GM23338 (cell line): Measurements from ENCODE around the gene PRDM7. TPM values are rescaled to one million over a fixed set of nuclear protein-coding genes. Genes with fewer than 3 reads are reported as not detected.

Source experiments
- ATAC-seq: fragments of 200-7000 bp; cut with Tn5 transposase; 3 replicates; pipeline ENCODE4 v1.9.1; 2020
- DNase-seq: peaks from one replicate; pipeline ENCODE4 v3.0.0-alpha.2; 2015; ENCODE audit warnings: low spot score
- H2AFZ ChIP-seq: fragments of 200-600 bp; sonication (generic); 2 replicates; pipeline ENCODE4 v1.8.0; 2016; ENCODE audit warnings: antibody characterized with exemption, mild to moderate bottlenecking, moderate library complexity
- H3F3A ChIP-seq: fragments of 200-600 bp; sonication (generic); replicated peaks from 2 replicates; pipeline ENCODE4 v1.8.0; 2017; ENCODE audit warnings: antibody characterized with exemption, mixed run types, low read depth
- H3K27ac ChIP-seq: fragments of 200-600 bp; sonication (generic); 2 replicates; pipeline ENCODE4 v1.6.1; 2016; ENCODE audit warnings: low read depth
- H3K27me3 ChIP-seq: fragments of 200-600 bp; sonication (generic); 2 replicates; pipeline ENCODE4 v1.8.0; 2016; ENCODE audit warnings: mild to moderate bottlenecking, mixed run types, moderate library complexity; ENCODE audit not compliant: insufficient read depth
- H3K36me3 ChIP-seq: fragments of 200-600 bp; sonication (generic); 2 replicates; pipeline ENCODE4 v1.8.0; 2016; ENCODE audit warnings: mild to moderate bottlenecking; ENCODE audit not compliant: insufficient read depth
- H3K4me1 ChIP-seq: fragments of 200-600 bp; sonication (generic); 2 replicates; pipeline ENCODE4 v1.8.0; 2016; ENCODE audit warnings: mild to moderate bottlenecking, moderate library complexity; ENCODE audit not compliant: insufficient read depth
- H3K4me2 ChIP-seq: fragments of 200-600 bp; sonication (generic); 2 replicates; pipeline ENCODE4 v1.7.1; 2017; ENCODE audit warnings: mixed run types
- H3K4me3 ChIP-seq: fragments of 200-600 bp; sonication (generic); 2 replicates; pipeline ENCODE4 v1.6.1; 2016; ENCODE audit warnings: mixed run types
- H3K79me2 ChIP-seq: fragments of 200-600 bp; sonication (generic); replicated peaks from 2 replicates; pipeline ENCODE4 v1.8.0; 2017; ENCODE audit warnings: mild to moderate bottlenecking; ENCODE audit not compliant: insufficient read depth
- H3K9me2 ChIP-seq: fragments of 200-600 bp; sonication (generic); 2 replicates; pipeline ENCODE4 v1.8.0; 2017; ENCODE audit not compliant: insufficient read depth
- H4K20me1 ChIP-seq: fragments of 200-600 bp; sonication (generic); replicated peaks from 2 replicates; pipeline ENCODE4 v1.8.0; 2017; ENCODE audit warnings: mild to moderate bottlenecking; ENCODE audit not compliant: insufficient read depth
- H3K27ac Mint-ChIP-seq: 2 replicates; pipeline ENCODE4 v1.8.0; 2020; ENCODE audit warnings: inconsistent platforms, mild to moderate bottlenecking, moderate library complexity, mixed read lengths
- H3K27me3 Mint-ChIP-seq: 3 replicates; pipeline ENCODE4 v1.8.0; 2022; ENCODE audit warnings: low read depth, mild to moderate bottlenecking, moderate library complexity, mixed read lengths, inconsistent platforms; ENCODE audit not compliant: insufficient read depth, poor library complexity
- H3K36me3 Mint-ChIP-seq: 3 replicates; pipeline ENCODE4 v1.8.0; 2021; ENCODE audit warnings: low read depth, mild to moderate bottlenecking, inconsistent platforms, moderate library complexity, mixed read lengths
- H3K4me1 Mint-ChIP-seq: 3 replicates; pipeline ENCODE4 v1.8.0; 2020; ENCODE audit warnings: mild to moderate bottlenecking, inconsistent platforms, mixed read lengths
- H3K4me3 Mint-ChIP-seq: 3 replicates; pipeline ENCODE4 v1.8.0; 2021; ENCODE audit warnings: moderate library complexity, mild to moderate bottlenecking, inconsistent platforms, mixed read lengths
- H3K9me3 Mint-ChIP-seq: 3 replicates; pipeline ENCODE4 v1.8.0; 2020; ENCODE audit warnings: moderate library complexity, mild to moderate bottlenecking, inconsistent platforms, mixed read lengths
- EZH2phosphoT487 ChIP-seq: fragments of 200-600 bp; sonication (generic); IDR thresholded peaks from one replicate; pipeline ENCODE4 v1.8.1; 2018; ENCODE audit warnings: antibody characterized with exemption; ENCODE audit not compliant: unreplicated experiment
- NANOG ChIP-seq: IDR thresholded peaks from 2 replicates; pipeline ENCODE4 v1.6.1; 2016; ENCODE audit warnings: antibody characterized with exemption, borderline replicate concordance
- STAT1 ChIP-seq: IDR thresholded peaks from one replicate; pipeline ENCODE4 v1.6.1; 2016; ENCODE audit warnings: antibody characterized with exemption; ENCODE audit not compliant: unreplicated experiment
- ZNF114 ChIP-seq: fragments of 250-450 bp; sonication (Bioruptor Pico); IDR thresholded peaks from 2 replicates; pipeline ENCODE4 v1.5.0; 2020; ENCODE audit warnings: mild to moderate bottlenecking, moderate library complexity
- polyA plus RNA-seq: library from polyadenylated mRNA; unstranded; fragments of >200 nt; fragmentation: Nextera tagmentation; extraction: Ambion mirVana; gene quantifications from 2 replicates; pipeline ENCODE4 v1.2.1, GENCODE V29; 2016
- total RNA-seq: library from RNA; depleted of rRNA; stranded (reverse); fragments of >200 nt; shearing (Covaris generic); gene quantifications from 2 replicates; pipeline ENCODE4 v1.2.3, GENCODE V29; 2014
- TF ChIP-seq, protein P1 (sequence below), 2 experiments: fragments of 200-600 bp in 1 of 2; sonication (generic) in 1 of 2; conservative IDR thresholded peaks; 2 replicates each; pipeline versions ENCODE4 v1.5.1 to v1.6.1; 2016 to 2017; ENCODE audit warnings: antibody characterized with exemption in 2 of 2, low read depth in 2 of 2, mild to moderate bottlenecking in 2 of 2, moderate library complexity in 1 of 2
- TF ChIP-seq, protein P2 (sequence below): IDR thresholded peaks from one replicate; pipeline ENCODE4 v1.6.1; 2018; ENCODE audit warnings: antibody characterized with exemption; ENCODE audit not compliant: unreplicated experiment

Gene PRDM7
- total and polyA plus RNA-seq, 2 experiments from 2014 or later = 0.08 TPM; not detected in 1

DNA sequence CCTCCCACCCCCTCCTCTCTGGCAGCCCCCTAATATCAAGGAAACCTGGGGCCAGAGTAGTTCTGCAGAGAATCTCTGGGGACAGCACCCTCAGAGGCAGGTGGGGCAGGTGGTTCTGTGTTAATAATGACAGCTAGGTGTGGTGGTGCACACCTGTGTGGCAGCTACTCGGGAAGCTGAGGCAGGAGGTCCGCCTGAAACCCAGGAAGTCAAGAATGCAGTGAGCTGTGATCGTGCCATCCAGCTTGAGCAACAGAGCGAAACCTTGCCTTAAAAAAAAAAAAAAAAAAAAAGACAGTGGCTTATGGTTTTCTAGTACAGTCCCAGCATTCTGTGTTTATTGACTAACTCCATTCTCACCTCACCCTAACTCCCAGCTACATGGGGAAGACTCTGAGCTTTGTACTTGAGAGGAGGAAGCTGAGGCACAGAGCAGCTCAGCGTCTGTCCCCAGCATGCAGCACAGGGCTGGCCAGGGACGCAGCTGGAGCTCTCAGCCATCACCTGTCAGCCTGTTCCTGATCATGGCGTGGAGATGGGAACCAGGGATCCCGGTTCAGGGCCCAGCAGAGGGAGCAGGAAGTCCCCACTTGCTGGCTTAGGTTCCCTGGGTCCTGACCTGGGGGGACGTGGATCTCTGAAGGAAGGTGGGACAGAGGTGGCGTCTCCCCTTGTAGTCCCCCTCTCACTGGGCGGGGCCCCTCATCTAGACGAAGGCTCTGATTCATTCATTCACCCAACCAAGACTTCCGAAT, 64.0 kb downstream of the PRDM7 start:
- no peak for DNase-seq
- TF ChIP-seq, protein P1, sequence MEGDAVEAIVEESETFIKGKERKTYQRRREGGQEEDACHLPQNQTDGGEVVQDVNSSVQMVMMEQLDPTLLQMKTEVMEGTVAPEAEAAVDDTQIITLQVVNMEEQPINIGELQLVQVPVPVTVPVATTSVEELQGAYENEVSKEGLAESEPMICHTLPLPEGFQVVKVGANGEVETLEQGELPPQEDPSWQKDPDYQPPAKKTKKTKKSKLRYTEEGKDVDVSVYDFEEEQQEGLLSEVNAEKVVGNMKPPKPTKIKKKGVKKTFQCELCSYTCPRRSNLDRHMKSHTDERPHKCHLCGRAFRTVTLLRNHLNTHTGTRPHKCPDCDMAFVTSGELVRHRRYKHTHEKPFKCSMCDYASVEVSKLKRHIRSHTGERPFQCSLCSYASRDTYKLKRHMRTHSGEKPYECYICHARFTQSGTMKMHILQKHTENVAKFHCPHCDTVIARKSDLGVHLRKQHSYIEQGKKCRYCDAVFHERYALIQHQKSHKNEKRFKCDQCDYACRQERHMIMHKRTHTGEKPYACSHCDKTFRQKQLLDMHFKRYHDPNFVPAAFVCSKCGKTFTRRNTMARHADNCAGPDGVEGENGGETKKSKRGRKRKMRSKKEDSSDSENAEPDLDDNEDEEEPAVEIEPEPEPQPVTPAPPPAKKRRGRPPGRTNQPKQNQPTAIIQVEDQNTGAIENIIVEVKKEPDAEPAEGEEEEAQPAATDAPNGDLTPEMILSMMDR (conservative IDR thresholded peaks at IDR 0.05; ENCODE audit: low read depth in 2 of 2) = no peak
- no peak for TF ChIP-seq NANOG
- TF ChIP-seq, protein P2, sequence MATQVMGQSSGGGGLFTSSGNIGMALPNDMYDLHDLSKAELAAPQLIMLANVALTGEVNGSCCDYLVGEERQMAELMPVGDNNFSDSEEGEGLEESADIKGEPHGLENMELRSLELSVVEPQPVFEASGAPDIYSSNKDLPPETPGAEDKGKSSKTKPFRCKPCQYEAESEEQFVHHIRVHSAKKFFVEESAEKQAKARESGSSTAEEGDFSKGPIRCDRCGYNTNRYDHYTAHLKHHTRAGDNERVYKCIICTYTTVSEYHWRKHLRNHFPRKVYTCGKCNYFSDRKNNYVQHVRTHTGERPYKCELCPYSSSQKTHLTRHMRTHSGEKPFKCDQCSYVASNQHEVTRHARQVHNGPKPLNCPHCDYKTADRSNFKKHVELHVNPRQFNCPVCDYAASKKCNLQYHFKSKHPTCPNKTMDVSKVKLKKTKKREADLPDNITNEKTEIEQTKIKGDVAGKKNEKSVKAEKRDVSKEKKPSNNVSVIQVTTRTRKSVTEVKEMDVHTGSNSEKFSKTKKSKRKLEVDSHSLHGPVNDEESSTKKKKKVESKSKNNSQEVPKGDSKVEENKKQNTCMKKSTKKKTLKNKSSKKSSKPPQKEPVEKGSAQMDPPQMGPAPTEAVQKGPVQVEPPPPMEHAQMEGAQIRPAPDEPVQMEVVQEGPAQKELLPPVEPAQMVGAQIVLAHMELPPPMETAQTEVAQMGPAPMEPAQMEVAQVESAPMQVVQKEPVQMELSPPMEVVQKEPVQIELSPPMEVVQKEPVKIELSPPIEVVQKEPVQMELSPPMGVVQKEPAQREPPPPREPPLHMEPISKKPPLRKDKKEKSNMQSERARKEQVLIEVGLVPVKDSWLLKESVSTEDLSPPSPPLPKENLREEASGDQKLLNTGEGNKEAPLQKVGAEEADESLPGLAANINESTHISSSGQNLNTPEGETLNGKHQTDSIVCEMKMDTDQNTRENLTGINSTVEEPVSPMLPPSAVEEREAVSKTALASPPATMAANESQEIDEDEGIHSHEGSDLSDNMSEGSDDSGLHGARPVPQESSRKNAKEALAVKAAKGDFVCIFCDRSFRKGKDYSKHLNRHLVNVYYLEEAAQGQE = no peak
- no peak for TF ChIP-seq ZNF114 (CRISPR knock-in tag)
- no peak for TF ChIP-seq STAT1
- Histone ChIP-seq H3K4me2 (no peak overlapping the region), H3K4me3 (no peak overlapping the region), H3K79me2 (peaks cover 17% of the 10 kb centered on the region), H2AFZ (no peak overlapping the region), H4K20me1 (peaks cover 11% of the 10 kb centered on the region), H3K36me3 (no peaks in the 10 kb centered on the region), H3K27me3 (no peaks in the 10 kb centered on the region), H3K4me1 (peaks cover 7% of the 10 kb centered on the region; the same call in 1 of the 2 replicates), H3K9me2 (no peaks in the 10 kb centered on the region), H3F3A (peaks cover 8% of the 10 kb centered on the region; the same call in 1 of the 2 replicates), H3K27ac (no peak overlapping the region)
- Mint-ChIP-seq H3K4me3 (no peak overlapping the region), H3K4me1 (peaks cover 2% of the 10 kb centered on the region; the same call in 1 of the 3 replicates), H3K36me3 (peaks cover 19% of the 10 kb centered on the region), H3K27me3 (peaks cover 7% of the 10 kb centered on the region), H3K9me3 (no peaks in the 10 kb centered on the region), H3K27ac (no peak overlapping the region)
- no peak for ATAC-seq

DNA sequence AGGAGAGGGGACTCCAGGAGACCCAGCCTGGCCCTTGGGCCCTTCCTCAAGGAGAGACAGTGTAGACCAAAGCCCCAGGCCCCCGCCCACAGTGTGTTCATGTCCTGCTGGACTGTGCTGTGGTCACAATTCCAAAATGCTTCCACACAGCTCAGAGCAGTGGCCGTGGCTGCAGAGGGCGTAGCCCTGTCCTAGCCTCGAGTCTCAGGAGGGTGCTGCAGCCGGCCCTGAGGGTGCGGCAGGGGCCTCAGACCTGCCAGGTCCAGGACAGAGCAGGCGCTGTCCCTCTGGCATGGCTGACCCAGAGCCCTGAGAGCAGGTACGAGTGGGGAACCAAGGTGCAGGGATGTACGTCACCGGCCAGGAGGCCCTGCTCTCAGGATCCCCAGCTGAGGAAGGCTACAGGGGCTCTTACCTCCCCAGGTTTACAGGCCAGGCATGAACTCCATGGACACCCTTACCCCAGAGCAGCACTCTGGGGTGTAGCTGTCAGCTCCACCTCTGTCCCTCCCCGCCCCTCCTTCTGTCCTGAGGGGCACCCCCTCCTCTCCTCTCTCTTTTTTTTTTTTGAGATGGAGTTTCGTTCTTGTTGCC, 65.1 kb downstream of the PRDM7 start:
- no peak overlapping the region for H3K27ac ChIP-seq
- no peaks in the 10 kb centered on the region for H3K27me3 ChIP-seq
- peaks cover 24% of the 10 kb centered on the region for H3K36me3 Mint-ChIP-seq
- peaks cover 13% of the 10 kb centered on the region for H3K27me3 Mint-ChIP-seq
- ATAC-seq (peak; percentile 21), DNase-seq (no peak)
- H3F3A ChIP-seq = 0 out of 2 replicates have a peak, but pooled peaks cover 7% of the 10 kb centered on the region
- peaks cover 5% of the 10 kb centered on the region for H3K79me2 ChIP-seq
- no peak overlapping the region for H3K4me3 ChIP-seq
- H3K9me2 ChIP-seq = no peaks in the 10 kb centered on the region
- H3K36me3 ChIP-seq = no peaks in the 10 kb centered on the region
- no peaks in the 10 kb centered on the region; the same call in 2 of the 3 replicates for H3K9me3 Mint-ChIP-seq
- no peaks in the 10 kb centered on the region for H3K4me1 ChIP-seq
- peaks cover 3% of the 10 kb centered on the region; the same call in 1 of the 2 replicates for H4K20me1 ChIP-seq
- no peak overlapping the region for H2AFZ ChIP-seq
- H3K4me1 Mint-ChIP-seq = no peaks in the 10 kb centered on the region; the same call in 2 of the 3 replicates
- peak overlapping the region; percentile 14; the same call in 1 of the 2 replicates for H3K4me2 ChIP-seq
- H3K27ac Mint-ChIP-seq = no peak overlapping the region
- H3K4me3 Mint-ChIP-seq = no peak overlapping the region
- TF ChIP-seq STAT1 (no peak), ZNF114 (CRISPR knock-in tag) (no peak), EZH2phosphoT487 (no peak)
- TF ChIP-seq, protein P1 (conservative IDR thresholded peaks at IDR 0.05; ENCODE audit: low read depth in 2 of 2) = no peak
